ENCODE data around the gene GEMIN4. TPM values are rescaled to one million over a fixed set of nuclear protein-coding genes. Genes with fewer than 3 reads are reported as not detected.

GEMIN4 gene
- total and polyA plus RNA-seq, 2 of the 4 experiments (the other 2 are of a cell fraction), result 16.5 to 20.4 TPM

DNA sequence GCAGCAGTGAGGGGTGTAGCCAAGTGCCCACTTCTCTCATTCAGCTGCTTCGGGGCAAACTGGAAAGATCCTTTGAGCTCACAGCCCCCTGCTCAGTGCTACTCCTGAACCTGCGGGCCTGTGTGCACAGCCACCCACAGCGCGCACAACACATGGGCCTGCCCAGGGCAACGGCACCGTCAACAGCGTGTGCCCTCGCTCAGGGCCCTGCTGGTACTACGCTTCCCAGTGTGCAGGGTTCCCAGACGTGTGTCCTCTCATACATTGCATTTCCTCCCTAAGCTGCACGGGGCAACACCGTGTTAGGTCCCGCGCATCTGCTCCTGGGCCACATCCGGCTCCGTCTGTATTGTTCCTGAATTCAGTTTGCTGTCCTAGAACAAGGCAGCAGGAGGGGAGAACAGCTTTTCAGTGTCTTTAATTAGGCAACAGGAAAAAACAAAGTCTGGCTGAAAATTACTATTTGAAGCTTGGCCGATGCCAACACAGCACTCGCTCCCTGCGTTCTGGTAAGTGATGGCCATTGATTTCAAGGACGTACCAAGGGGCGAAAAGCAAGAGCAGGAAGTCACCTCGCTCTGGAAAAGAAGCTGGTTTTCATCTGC lies 45.3 kb upstream of the GEMIN4 start:
- no peak for TF ChIP-seq POLR2A (IDR thresholded peaks at IDR 0.05; ENCODE audit: low read depth, low read length)
- TF ChIP-seq RAD21 (IDR thresholded peaks at IDR 0.05; ENCODE audit: low read length), result no peak
- TF ChIP-seq NFE2L2 (IDR thresholded peaks at IDR 0.05; ENCODE audit: low read depth, low read length), result no peak
- TF ChIP-seq CTCF (conservative IDR thresholded peaks at IDR 0.05; ENCODE audit: low read depth, low read length), result no peak
- no peak for TF ChIP-seq ELK1 (IDR thresholded peaks at IDR 0.05; ENCODE audit: borderline replicate concordance, low read depth, low read length)
- TF ChIP-seq, protein P1, sequence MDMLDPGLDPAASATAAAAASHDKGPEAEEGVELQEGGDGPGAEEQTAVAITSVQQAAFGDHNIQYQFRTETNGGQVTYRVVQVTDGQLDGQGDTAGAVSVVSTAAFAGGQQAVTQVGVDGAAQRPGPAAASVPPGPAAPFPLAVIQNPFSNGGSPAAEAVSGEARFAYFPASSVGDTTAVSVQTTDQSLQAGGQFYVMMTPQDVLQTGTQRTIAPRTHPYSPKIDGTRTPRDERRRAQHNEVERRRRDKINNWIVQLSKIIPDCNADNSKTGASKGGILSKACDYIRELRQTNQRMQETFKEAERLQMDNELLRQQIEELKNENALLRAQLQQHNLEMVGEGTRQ (IDR thresholded peaks at IDR 0.05; ENCODE audit: low read depth, low read length), result no peak
- no peak for TF ChIP-seq FOS (IDR thresholded peaks at IDR 0.05; ENCODE audit: low read depth, low read length)
- no peak for TF ChIP-seq CEBPB (IDR thresholded peaks at IDR 0.05; ENCODE audit: low read depth, low read length)
- no peak for TF ChIP-seq SMC3 (IDR thresholded peaks at IDR 0.05; ENCODE audit: low read depth, low read length)
- no peak for TF ChIP-seq RFX5 (IDR thresholded peaks at IDR 0.05; ENCODE audit: low read depth, low read length)
- no peak for TF ChIP-seq BHLHE40 (IDR thresholded peaks at IDR 0.05; ENCODE audit: low read depth, low read length)
- TF ChIP-seq CHD1 (IDR thresholded peaks at IDR 0.05; ENCODE audit: low read depth, low read length), result no peak
- no peak for TF ChIP-seq MAZ (IDR thresholded peaks at IDR 0.05; ENCODE audit: borderline replicate concordance, low read depth, low read length)
- TF ChIP-seq RCOR1 (IDR thresholded peaks at IDR 0.05; ENCODE audit: insufficient replicate concordance, low read length), result no peak
- no peak for TF ChIP-seq MAFK (IDR thresholded peaks at IDR 0.05; ENCODE audit: low read depth, low read length)
- no peak for TF ChIP-seq MXI1 (IDR thresholded peaks at IDR 0.05; ENCODE audit: borderline replicate concordance, low read depth, low read length)
- Histone ChIP-seq H4K91ac (ENCODE audit: insufficient read depth, low read depth, low read length) (no peak overlapping the region), H2AFZ (replicated peaks; ENCODE audit: low read length, poor library complexity) (no peak overlapping the region), H2BK20ac (ENCODE audit: low read depth, low read length) (no peak overlapping the region), H3K79me1 (ENCODE audit: low read depth in 1 of 2, low read length in 2 of 2) (peaks cover 0 to 11% of the 10 kb centered on the region in 2 experiments; a peak in 1 of 4 replicates), H3K9ac (ENCODE audit: low read depth, low read length) (no peak overlapping the region), H3K9me1 (ENCODE audit: insufficient read depth, low read length) (peaks cover 2% of the 10 kb centered on the region; the same call in 1 of the 2 replicates), H3K27ac (ENCODE audit: insufficient read depth, low read length) (no peak overlapping the region), H3K4me1 (ENCODE audit: control insufficient read depth, insufficient read depth, low read length) (peaks cover 11% of the 10 kb centered on the region; the same call in 1 of the 2 replicates), H3K27me3 (ENCODE audit: control insufficient read depth, insufficient read depth, low read length) (no peaks in the 10 kb centered on the region), H3K4me2 (ENCODE audit: low read depth, low read length) (no peak overlapping the region), H2BK120ac (ENCODE audit: low read depth, low read length) (no peak overlapping the region), H3K36me3 (ENCODE audit: control insufficient read depth, insufficient read depth, low read length) (peaks cover 52% of the 10 kb centered on the region), H3K14ac (replicated peaks; ENCODE audit: low read depth, low read length) (no peak overlapping the region), H4K20me1 (ENCODE audit: insufficient read depth, low read length) (peaks cover 27% of the 10 kb centered on the region), H4K5ac (ENCODE audit: low read depth, low read length) (no peak overlapping the region), H3K56ac (ENCODE audit: extremely low read depth, insufficient read depth, low read length) (no peak overlapping the region), H2AK9ac (replicated peaks; ENCODE audit: low read depth, low read length, poor library complexity) (no peak overlapping the region), H3K4me3 (ENCODE audit: insufficient read depth, low read depth, low read length) (no peak overlapping the region), H3K23ac (ENCODE audit: low read depth, low read length) (no peak overlapping the region), H3K9me3 (ENCODE audit: control insufficient read depth, insufficient read depth, low read length) (no peaks in the 10 kb centered on the region), H3K18ac (ENCODE audit: low read depth, low read length) (no peak overlapping the region), H4K8ac (ENCODE audit: low read depth in 2 of 2, low read length in 2 of 2) (no peak overlapping the region), H2BK5ac (ENCODE audit: low read depth, low read length, poor library complexity, severe bottlenecking) (no peak overlapping the region), H2BK15ac (ENCODE audit: low read depth, low read length) (no peak overlapping the region), H3K4ac (ENCODE audit: low read depth, low read length) (no peak overlapping the region), H2AK5ac (ENCODE audit: low read depth, low read length) (no peak overlapping the region)
- BruUV-seq (replicated peaks), result no TSS peak
- POLR2A ChIA-PET (ENCODE audit: unreplicated experiment), result no interaction called here
- DNase-seq (no peak), ATAC-seq (ENCODE audit: low read depth) (no peak)
- dilution Hi-C loops (cut with HindIII; ENCODE audit: low sequenced_read_pairs, unreplicated experiment) (loop anchor here (25.0 kb wide), 1 partner anchor 190 kb away; the partner anchor contains the start of genes NXN and TIMM22), intact Hi-C loops (cut with micrococcal nuclease) (loop anchor here (10.0 kb wide), 1 partner anchor 107 kb away; no protein-coding TSS in a partner anchor), in situ Hi-C loops (cut with MboI; ENCODE audit: low sequenced_read_pairs) (no loop called here)
- CTCF ChIA-PET, result interaction anchor here (0.7 kb wide), 1 partner anchor 259 kb away, joined by 3 read pairs; no protein-coding TSS in a partner anchor
- WGBS, 2 experiments (ENCODE audit: extremely low coverage in 2 of 2, insufficient read length in 1 of 2), result 97% methylated on average over 11 of the region's 22 CpGs; no CpG with 5 or more reads in 1 of the 2 experiments

Measured in IMR-90 (cell line).